ENCODE measurements around the gene OSTF1. TPM values are rescaled to one million over a fixed set of nuclear protein-coding genes. Genes with fewer than 3 reads are reported as not detected.

Gene OSTF1
- total RNA-seq, 1 experiment from 2014 or later = 17.8 TPM

DNA sequence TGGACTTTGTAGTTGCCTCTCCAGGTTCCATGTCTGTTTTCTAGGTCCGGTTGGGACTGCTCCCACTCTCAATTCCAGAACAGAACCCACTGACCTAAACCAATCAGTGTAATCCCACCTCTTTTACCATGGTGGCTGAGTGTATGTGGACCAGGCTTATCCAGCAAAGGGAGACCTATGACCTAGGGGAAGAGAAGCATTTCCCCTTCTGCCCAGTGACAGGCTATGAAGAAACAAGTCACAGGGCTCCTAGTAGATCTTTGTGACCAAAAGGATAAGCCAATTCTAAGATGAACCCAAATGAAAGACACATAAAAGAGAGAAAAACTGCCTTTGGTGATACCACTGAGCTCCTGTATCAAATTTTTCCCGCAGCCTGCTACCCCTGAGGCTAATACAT lies 6.7 kb upstream of the OSTF1 start:
- TF ChIP-seq ZNF396 (CRISPR knock-in tag; IDR thresholded peaks at IDR 0.05; ENCODE audit: borderline replicate concordance) (no peak), CREB1 (CRISPR knock-in tag; IDR thresholded peaks at IDR 0.05) (no peak), EMX1 (CRISPR knock-in tag; IDR thresholded peaks at IDR 0.05) (no peak), JUN (CRISPR knock-in tag; IDR thresholded peaks at IDR 0.05) (no peak), ELF4 (CRISPR knock-in tag; IDR thresholded peaks at IDR 0.05; ENCODE audit: low read depth) (no peak), TEAD1 (CRISPR knock-in tag; IDR thresholded peaks at IDR 0.05) (no peak), ZNF232 (CRISPR knock-in tag; IDR thresholded peaks at IDR 0.05) (no peak)
- TF ChIP-seq, protein P1, sequence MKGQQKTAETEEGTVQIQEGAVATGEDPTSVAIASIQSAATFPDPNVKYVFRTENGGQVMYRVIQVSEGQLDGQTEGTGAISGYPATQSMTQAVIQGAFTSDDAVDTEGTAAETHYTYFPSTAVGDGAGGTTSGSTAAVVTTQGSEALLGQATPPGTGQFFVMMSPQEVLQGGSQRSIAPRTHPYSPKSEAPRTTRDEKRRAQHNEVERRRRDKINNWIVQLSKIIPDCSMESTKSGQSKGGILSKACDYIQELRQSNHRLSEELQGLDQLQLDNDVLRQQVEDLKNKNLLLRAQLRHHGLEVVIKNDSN (CRISPR knock-in tag; IDR thresholded peaks at IDR 0.05) = no peak
- TF ChIP-seq, protein P2, sequence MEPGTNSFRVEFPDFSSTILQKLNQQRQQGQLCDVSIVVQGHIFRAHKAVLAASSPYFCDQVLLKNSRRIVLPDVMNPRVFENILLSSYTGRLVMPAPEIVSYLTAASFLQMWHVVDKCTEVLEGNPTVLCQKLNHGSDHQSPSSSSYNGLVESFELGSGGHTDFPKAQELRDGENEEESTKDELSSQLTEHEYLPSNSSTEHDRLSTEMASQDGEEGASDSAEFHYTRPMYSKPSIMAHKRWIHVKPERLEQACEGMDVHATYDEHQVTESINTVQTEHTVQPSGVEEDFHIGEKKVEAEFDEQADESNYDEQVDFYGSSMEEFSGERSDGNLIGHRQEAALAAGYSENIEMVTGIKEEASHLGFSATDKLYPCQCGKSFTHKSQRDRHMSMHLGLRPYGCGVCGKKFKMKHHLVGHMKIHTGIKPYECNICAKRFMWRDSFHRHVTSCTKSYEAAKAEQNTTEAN (CRISPR knock-in tag; IDR thresholded peaks at IDR 0.05) = no peak
- TF ChIP-seq, protein P3, sequence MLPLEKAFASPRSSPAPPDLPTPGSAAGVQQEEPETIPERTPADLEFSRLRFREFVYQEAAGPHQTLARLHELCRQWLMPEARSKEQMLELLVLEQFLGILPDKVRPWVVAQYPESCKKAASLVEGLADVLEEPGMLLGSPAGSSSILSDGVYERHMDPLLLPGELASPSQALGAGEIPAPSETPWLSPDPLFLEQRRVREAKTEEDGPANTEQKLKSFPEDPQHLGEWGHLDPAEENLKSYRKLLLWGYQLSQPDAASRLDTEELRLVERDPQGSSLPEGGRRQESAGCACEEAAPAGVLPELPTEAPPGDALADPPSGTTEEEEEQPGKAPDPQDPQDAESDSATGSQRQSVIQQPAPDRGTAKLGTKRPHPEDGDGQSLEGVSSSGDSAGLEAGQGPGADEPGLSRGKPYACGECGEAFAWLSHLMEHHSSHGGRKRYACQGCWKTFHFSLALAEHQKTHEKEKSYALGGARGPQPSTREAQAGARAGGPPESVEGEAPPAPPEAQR (CRISPR knock-in tag; IDR thresholded peaks at IDR 0.05) = no peak
- no peak for DNase-seq (ENCODE audit: low spot score)
- CTCF ChIA-PET = no interaction called here
- H3K27me3 Mint-ChIP-seq (ENCODE audit: low read depth) = no peaks in the 10 kb centered on the region
- no peak overlapping the region for H3K27ac Mint-ChIP-seq
- no peak for ATAC-seq
- H3K4me3 Mint-ChIP-seq = no peak overlapping the region
- POLR2A ChIA-PET = no interaction called here
- H3K9me3 Mint-ChIP-seq = no peaks in the 10 kb centered on the region
- peaks cover 37% of the 10 kb centered on the region for H3K4me1 Mint-ChIP-seq
- peaks cover 5% of the 10 kb centered on the region for H3K36me3 Mint-ChIP-seq

DNA sequence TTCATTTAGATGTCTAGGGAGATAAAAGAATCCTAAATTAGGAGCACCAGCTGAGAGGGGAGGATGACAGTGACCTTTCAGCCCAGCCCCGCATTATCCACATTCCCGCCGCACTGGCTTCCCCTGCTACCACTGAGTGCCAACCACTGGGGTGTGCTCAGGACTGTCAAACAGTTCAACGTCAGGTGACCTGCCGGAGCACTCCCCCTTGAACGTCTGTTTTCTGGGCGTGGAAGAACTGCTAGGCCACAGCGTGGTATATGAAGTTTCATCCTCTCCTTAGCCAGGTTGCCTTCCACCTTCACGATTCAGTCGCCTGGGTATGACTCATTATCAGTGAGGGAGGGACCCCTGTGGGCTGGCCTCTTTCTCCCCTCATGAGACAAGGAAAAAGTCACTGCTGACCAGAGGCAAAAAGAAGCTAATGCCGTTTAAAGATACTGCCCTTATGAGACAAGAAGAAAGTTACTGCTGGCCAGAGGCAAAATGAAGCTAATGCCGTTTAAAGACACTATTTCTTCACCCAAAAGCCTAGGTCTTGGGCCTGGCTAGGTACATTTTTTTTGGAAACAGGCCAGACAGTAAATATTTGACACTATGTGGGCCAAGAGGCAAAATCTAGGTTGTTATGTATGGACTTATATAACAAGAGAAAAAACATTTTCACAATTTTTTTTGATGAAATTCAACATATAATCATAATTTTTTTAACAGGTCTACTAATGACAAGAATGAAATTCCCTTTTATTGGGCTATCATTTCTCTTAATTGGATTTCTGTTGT lies 4.9 kb upstream of the OSTF1 start:
- Mint-ChIP-seq H3K27ac (no peak overlapping the region), H3K27me3 (ENCODE audit: low read depth) (no peaks in the 10 kb centered on the region), H3K4me3 (no peak overlapping the region), H3K4me1 (peaks cover 43% of the 10 kb centered on the region), H3K36me3 (peaks cover 5% of the 10 kb centered on the region), H3K9me3 (no peaks in the 10 kb centered on the region)
- ATAC-seq (peak; percentile 42), DNase-seq (ENCODE audit: low spot score) (peak; percentile 56)
- TF ChIP-seq, protein P4, sequence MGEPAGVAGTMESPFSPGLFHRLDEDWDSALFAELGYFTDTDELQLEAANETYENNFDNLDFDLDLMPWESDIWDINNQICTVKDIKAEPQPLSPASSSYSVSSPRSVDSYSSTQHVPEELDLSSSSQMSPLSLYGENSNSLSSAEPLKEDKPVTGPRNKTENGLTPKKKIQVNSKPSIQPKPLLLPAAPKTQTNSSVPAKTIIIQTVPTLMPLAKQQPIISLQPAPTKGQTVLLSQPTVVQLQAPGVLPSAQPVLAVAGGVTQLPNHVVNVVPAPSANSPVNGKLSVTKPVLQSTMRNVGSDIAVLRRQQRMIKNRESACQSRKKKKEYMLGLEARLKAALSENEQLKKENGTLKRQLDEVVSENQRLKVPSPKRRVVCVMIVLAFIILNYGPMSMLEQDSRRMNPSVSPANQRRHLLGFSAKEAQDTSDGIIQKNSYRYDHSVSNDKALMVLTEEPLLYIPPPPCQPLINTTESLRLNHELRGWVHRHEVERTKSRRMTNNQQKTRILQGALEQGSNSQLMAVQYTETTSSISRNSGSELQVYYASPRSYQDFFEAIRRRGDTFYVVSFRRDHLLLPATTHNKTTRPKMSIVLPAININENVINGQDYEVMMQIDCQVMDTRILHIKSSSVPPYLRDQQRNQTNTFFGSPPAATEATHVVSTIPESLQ (CRISPR knock-in tag; IDR thresholded peaks at IDR 0.05) = no peak
- TF ChIP-seq ZNF416 (CRISPR knock-in tag; IDR thresholded peaks at IDR 0.05) = no peak
- TF ChIP-seq, protein P5, sequence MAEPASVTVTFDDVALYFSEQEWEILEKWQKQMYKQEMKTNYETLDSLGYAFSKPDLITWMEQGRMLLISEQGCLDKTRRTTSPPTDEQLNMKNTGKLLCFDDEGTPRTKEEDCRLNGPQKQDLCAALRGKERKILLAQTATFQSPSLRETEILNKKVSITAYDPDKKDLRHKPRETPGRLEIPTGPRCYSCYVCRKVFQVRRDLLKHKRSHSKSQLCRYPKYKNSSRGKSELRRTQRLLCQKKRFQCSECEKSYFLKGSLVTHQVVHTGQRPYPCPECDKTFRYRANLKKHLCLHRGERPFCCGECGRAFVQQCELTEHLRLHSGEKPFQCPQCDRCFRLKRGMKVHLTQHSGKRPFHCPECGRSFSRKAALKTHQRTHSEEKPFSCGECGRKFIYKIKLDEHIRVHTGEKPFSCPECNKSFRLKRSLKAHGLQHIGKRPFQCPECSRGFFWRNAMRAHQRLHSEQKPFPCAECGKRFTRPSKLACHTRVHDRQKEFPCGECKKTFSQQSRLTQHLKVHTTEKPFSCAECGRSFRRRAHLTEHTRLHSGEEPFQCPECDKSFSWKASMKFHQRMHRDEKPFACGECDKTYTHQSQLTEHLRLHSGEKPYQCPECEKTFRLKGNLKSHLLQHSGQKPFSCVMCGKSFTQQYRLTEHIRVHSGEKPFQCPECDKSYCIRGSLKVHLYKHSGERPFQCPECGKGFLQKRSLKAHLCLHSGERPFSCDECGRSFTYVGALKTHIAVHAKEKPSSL (CRISPR knock-in tag; conservative IDR thresholded peaks at IDR 0.05) = no peak
- no peak for TF ChIP-seq IRF2 (CRISPR knock-in tag; IDR thresholded peaks at IDR 0.05; ENCODE audit: borderline replicate concordance, low read depth)
- no peak for TF ChIP-seq TP53 (CRISPR knock-in tag; IDR thresholded peaks at IDR 0.05)
- TF ChIP-seq, protein P1 (CRISPR knock-in tag; IDR thresholded peaks at IDR 0.05) = peak; percentile 73
- TF ChIP-seq, protein P6, sequence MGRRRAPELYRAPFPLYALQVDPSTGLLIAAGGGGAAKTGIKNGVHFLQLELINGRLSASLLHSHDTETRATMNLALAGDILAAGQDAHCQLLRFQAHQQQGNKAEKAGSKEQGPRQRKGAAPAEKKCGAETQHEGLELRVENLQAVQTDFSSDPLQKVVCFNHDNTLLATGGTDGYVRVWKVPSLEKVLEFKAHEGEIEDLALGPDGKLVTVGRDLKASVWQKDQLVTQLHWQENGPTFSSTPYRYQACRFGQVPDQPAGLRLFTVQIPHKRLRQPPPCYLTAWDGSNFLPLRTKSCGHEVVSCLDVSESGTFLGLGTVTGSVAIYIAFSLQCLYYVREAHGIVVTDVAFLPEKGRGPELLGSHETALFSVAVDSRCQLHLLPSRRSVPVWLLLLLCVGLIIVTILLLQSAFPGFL (CRISPR knock-in tag; IDR thresholded peaks at IDR 0.05; ENCODE audit: borderline replicate concordance) = no peak
- TF ChIP-seq, protein P7, sequence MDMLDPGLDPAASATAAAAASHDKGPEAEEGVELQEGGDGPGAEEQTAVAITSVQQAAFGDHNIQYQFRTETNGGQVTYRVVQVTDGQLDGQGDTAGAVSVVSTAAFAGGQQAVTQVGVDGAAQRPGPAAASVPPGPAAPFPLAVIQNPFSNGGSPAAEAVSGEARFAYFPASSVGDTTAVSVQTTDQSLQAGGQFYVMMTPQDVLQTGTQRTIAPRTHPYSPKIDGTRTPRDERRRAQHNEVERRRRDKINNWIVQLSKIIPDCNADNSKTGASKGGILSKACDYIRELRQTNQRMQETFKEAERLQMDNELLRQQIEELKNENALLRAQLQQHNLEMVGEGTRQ (CRISPR knock-in tag; IDR thresholded peaks at IDR 0.05) = peak; percentile 78
- TF ChIP-seq, protein P8, sequence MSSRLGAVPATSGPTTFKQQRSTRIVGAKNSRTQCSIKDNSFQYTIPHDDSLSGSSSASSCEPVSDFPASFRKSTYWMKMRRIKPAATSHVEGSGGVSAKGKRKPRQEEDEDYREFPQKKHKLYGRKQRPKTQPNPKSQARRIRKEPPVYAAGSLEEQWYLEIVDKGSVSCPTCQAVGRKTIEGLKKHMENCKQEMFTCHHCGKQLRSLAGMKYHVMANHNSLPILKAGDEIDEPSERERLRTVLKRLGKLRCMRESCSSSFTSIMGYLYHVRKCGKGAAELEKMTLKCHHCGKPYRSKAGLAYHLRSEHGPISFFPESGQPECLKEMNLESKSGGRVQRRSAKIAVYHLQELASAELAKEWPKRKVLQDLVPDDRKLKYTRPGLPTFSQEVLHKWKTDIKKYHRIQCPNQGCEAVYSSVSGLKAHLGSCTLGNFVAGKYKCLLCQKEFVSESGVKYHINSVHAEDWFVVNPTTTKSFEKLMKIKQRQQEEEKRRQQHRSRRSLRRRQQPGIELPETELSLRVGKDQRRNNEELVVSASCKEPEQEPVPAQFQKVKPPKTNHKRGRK (CRISPR knock-in tag; IDR thresholded peaks at IDR 0.05; ENCODE audit: borderline replicate concordance) = no peak
- TF ChIP-seq JUN (CRISPR knock-in tag; IDR thresholded peaks at IDR 0.05) = no peak
- no peak for TF ChIP-seq ZNF423 (CRISPR knock-in tag; IDR thresholded peaks at IDR 0.05)
- ChIA-PET POLR2A (interaction anchor here (0.6 kb wide), 2 partner anchors 9 to 1076 kb away, joined by 3 to 5 read pairs; no protein-coding TSS in a partner anchor), CTCF (interaction anchor here (1.2 to 2.1 kb wide), 3 partner anchors 55 to 310 kb away, joined by 3 to 8 read pairs (median 6); partner anchors contain the start of gene CARNMT1)

Data from WTC11 (cell line).